HCT116 (cell line): ENCODE data around the gene OLFML2B. TPM values are rescaled to one million over a fixed set of nuclear protein-coding genes. Genes with fewer than 3 reads are reported as not detected.
A peak's percentile ranks its signal among the peaks of the same experiment; 100 is the strongest.

ENCODE experiments used
- ATAC-seq: fragments of 200-7000 bp; cut with Tn5 transposase; 2 replicates; pipeline ENCODE4 v1.9.1; 2020; ENCODE audit warnings: mild to moderate bottlenecking, moderate library complexity
- BruUV-seq: library from RNA; stranded (reverse); fragments of 400-500 nt; replicated peaks from 2 replicates; lab custom pipeline; 2021; lab: Mats Ljungman, UMichigan
- CTCF ChIA-PET: fragments of 300-600 bp; sonication (Branson Sonifier 250); formaldehyde crosslinking; loops from one replicate; lab custom pipeline; 2021; ENCODE audit warnings: antibody characterized with exemption; lab: Charles Lee
- POLR2A ChIA-PET: fragments of 300-600, 350-600 bp; sonication (Branson Sonifier 250); formaldehyde crosslinking; loops from one replicate; lab custom pipeline; 2021; ENCODE audit warnings: antibody characterized with exemption; lab: Charles Lee
- RAD21 ChIA-PET, 2 experiments: fragments of 300-600 bp; sonication (Branson Sonifier 250); formaldehyde crosslinking; loops; one replicate each; lab custom pipeline; 2023; ENCODE audit warnings: low total read pairs in 2 of 2; ENCODE audit not compliant: uncharacterized antibody in 2 of 2, unreplicated experiment in 2 of 2, low non-redundant PET in 1 of 2; lab: Charles Lee
- DNase-seq: peaks from one replicate; pipeline ENCODE4 v3.0.0-alpha.2; 2010; ENCODE audit warnings: low read depth, low spot score
- H2AFZ ChIP-seq: fragments of 200-600 bp; shearing (Covaris generic), sonication (generic); 2 replicates; pipeline ENCODE4 v1.6.1; 2017; ENCODE audit warnings: low read depth, mixed run types, mixed read lengths, antibody characterized with exemption, low read length; ENCODE audit not compliant: poor library complexity, severe bottlenecking
- H3K27ac ChIP-seq: 2 replicates; pipeline ENCODE4 v1.5.1; 2012; ENCODE audit warnings: low read depth, low read length
- H3K27me3 ChIP-seq: fragments of 200-600 bp; sonication (generic); 2 replicates; pipeline ENCODE4 v1.6.1; 2016; ENCODE audit warnings: mixed run types, low read length, mixed read lengths; ENCODE audit not compliant: insufficient read depth
- H3K36me3 ChIP-seq, 2 experiments: fragments of 200-500 bp in 1 of 2; fragments of 200-600 bp in 1 of 2; sonication (Bioruptor generic) in 1 of 2; sonication (generic) in 1 of 2; 2 replicates each; pipeline versions ENCODE4 v1.5.1 to v1.6.1; 2014 to 2016; ENCODE audit warnings: low read length in 2 of 2, inconsistent platforms in 1 of 2, mixed read lengths in 1 of 2, mixed run types in 1 of 2; ENCODE audit not compliant: insufficient read depth in 2 of 2, control insufficient read depth in 1 of 2
- H3K4me1 ChIP-seq, 2 experiments: fragments of 200-600 bp in 1 of 2; sonication (generic) in 1 of 2; 2 replicates each; pipeline versions ENCODE4 v1.5.1 to v1.6.1; 2012 to 2017; ENCODE audit warnings: low read length in 2 of 2, inconsistent platforms in 1 of 2, mild to moderate bottlenecking in 1 of 2, mixed read lengths in 1 of 2, mixed run types in 1 of 2, moderate library complexity in 1 of 2; ENCODE audit not compliant: insufficient read depth in 2 of 2, control insufficient read depth in 1 of 2
- H3K4me2 ChIP-seq: fragments of 200-600 bp; sonication (generic); 2 replicates; pipeline ENCODE4 v1.6.1; 2017; ENCODE audit warnings: mixed run types, low read length, mixed read lengths
- H3K4me3 ChIP-seq, 2 experiments: fragments of 200-600 bp in 1 of 2; sonication (generic) in 1 of 2; replicated peaks in 1 of 2; 2 replicates each; pipeline ENCODE4 v1.5.1; 2011 to 2016; ENCODE audit warnings: low read length in 2 of 2, control low read depth in 1 of 2, low read depth in 1 of 2, mild to moderate bottlenecking in 1 of 2, mixed read lengths in 1 of 2, mixed run types in 1 of 2
- H3K79me2 ChIP-seq: fragments of 200-600 bp; sonication (generic); 2 replicates; pipeline ENCODE4 v1.6.1; 2017; ENCODE audit warnings: mild to moderate bottlenecking, mixed run types, low read length, moderate library complexity, mixed read lengths; ENCODE audit not compliant: insufficient read depth
- H3K9ac ChIP-seq: fragments of 200-600 bp; sonication (generic); 2 replicates; pipeline ENCODE4 v1.6.1; 2016; ENCODE audit warnings: low read length, mixed read lengths
- H3K9me2 ChIP-seq: fragments of 200-600 bp; sonication (generic), shearing (Covaris generic); 2 replicates; pipeline ENCODE4 v1.6.1; 2017; ENCODE audit warnings: mixed run types, mild to moderate bottlenecking, moderate library complexity; ENCODE audit not compliant: insufficient read depth
- H3K9me3 ChIP-seq, 2 experiments: fragments of 200-500 bp in 1 of 2; fragments of 200-600 bp in 1 of 2; sonication (Bioruptor generic) in 1 of 2; sonication (generic) in 1 of 2; 2 replicates each; pipeline ENCODE4 v1.6.1; 2014 to 2017; ENCODE audit warnings: low read length in 2 of 2, mixed read lengths in 2 of 2, inconsistent platforms in 1 of 2, low read depth in 1 of 2, mild to moderate bottlenecking in 1 of 2, mixed run types in 1 of 2, moderate library complexity in 1 of 2; ENCODE audit not compliant: control insufficient read depth in 1 of 2, insufficient read depth in 1 of 2
- H4K20me1 ChIP-seq: fragments of 200-600 bp; sonication (generic), shearing (Covaris generic); 2 replicates; pipeline ENCODE4 v1.6.1; 2017; ENCODE audit warnings: mixed run types, mild to moderate bottlenecking, moderate library complexity; ENCODE audit not compliant: insufficient read depth
- CBX3 ChIP-seq: IDR thresholded peaks from 2 replicates; pipeline ENCODE4 v1.6.1; 2012; ENCODE audit warnings: low read depth
- FOSL1 ChIP-seq: IDR thresholded peaks from 2 replicates; pipeline ENCODE4 v1.6.1; 2012; ENCODE audit warnings: low read depth
- JUND ChIP-seq: IDR thresholded peaks from 2 replicates; pipeline ENCODE4 v1.6.1; 2012
- MAX ChIP-seq: IDR thresholded peaks from 2 replicates; pipeline ENCODE4 v1.6.1; 2012
- POLR2AphosphoS5 ChIP-seq: IDR thresholded peaks from 2 replicates; pipeline ENCODE4 v1.6.1; 2011; ENCODE audit warnings: mild to moderate bottlenecking, low read depth, low read length, moderate library complexity
- SP1 ChIP-seq: IDR thresholded peaks from 2 replicates; pipeline ENCODE4 v1.6.1; 2012; ENCODE audit warnings: low read depth
- YY1 ChIP-seq: IDR thresholded peaks from 2 replicates; pipeline ENCODE4 v1.6.1; 2011; ENCODE audit warnings: low read length, low read depth, moderate library complexity, mild to moderate bottlenecking; ENCODE audit not compliant: insufficient replicate concordance; ENCODE audit errors: extremely low read depth
- ZBTB33 ChIP-seq: IDR thresholded peaks from 2 replicates; pipeline ENCODE4 v1.6.1; 2011; ENCODE audit warnings: mild to moderate bottlenecking, low read length, moderate library complexity; ENCODE audit not compliant: insufficient replicate concordance; ENCODE audit errors: extremely low read depth
- ZNF274 ChIP-seq: fragments of 200-500 bp; sonication (Bioruptor generic); IDR thresholded peaks from 2 replicates; pipeline ENCODE4 v1.6.1; 2014; ENCODE audit warnings: mild to moderate bottlenecking, low read depth, low read length, inconsistent platforms
- intact Hi-C: fragments of 100-400 bp; cut with micrococcal nuclease; formaldehyde crosslinking; loops from 2 replicates; pipeline ENCODE4 v1.10.0; 2022
- total RNA-seq: library from RNA; stranded (reverse); gene quantifications from one replicate; pipeline ENCODE4 v1.2.1, GENCODE V29; 2021; ENCODE audit not compliant: unreplicated experiment

Gene OLFML2B
- total RNA-seq, 1 experiment from 2014 or later = 1.3 TPM

GRCh38 chr1:162036163-162036562 lies 12.5 kb upstream of the OLFML2B start:
- ChIA-PET POLR2A (interaction anchor here (1.3 kb wide), 1 partner anchor 243 kb away, joined by 13 read pairs; no protein-coding TSS in a partner anchor), RAD21 (interaction anchor here in 1 of 2 experiments (1.0 kb wide), 1 partner anchor 13 kb away, joined by 3 read pairs; the partner anchor contains the start of gene OLFML2B), CTCF (interaction anchor here (1.2 to 5.8 kb wide), 10 partner anchors 12 to 826 kb away, joined by 3 to 295 read pairs (median 10); partner anchors contain the start of genes DUSP12 and OLFML2B)
- intact Hi-C loops = no loop called here
- peak overlapping the region; percentile 69 for H3K4me2 ChIP-seq
- no peak overlapping the region for H3K4me3 ChIP-seq
- no peaks in the 10 kb centered on the region for H3K9me3 ChIP-seq
- H3K27me3 ChIP-seq = no peaks in the 10 kb centered on the region
- no peaks in the 10 kb centered on the region for H3K79me2 ChIP-seq
- ATAC-seq = no peak
- BruUV-seq = no TSS peak
- H3K36me3 ChIP-seq = no peaks in the 10 kb centered on the region
- no peaks in the 10 kb centered on the region for H3K9me2 ChIP-seq
- no peak for TF ChIP-seq ZBTB33
- TF ChIP-seq, all 23 proteins: peak for 0
- Histone ChIP-seq H4K20me1 (no peaks in the 10 kb centered on the region), H3K27ac (no peak overlapping the region), H2AFZ (peak overlapping the region; percentile 88), H3K4me1 (peaks cover 13 to 25% of the 10 kb centered on the region in 2 experiments), H3K9ac (no peak overlapping the region)
- no peak for DNase-seq

GRCh38 chr1:162035241-162035640 lies 11.6 kb upstream of the OLFML2B start:
- peak; percentile 54; the same call in 1 of the 2 replicates for ATAC-seq
- H3K4me3 ChIP-seq = peak overlapping the region in 1 of 2 experiments; percentile 10; a peak in 1 of 4 replicates
- TF ChIP-seq JUND (peak; percentile 81), YY1 (no peak), MAX (peak; percentile 87), POLR2AphosphoS5 (peak; percentile 36; the same call in 1 of the 2 replicates), SP1 (no peak), CBX3 (peak; percentile 75; the same call in 1 of the 2 replicates), ZNF274 (no peak), FOSL1 (peak; percentile 63)
- TF ChIP-seq, all 23 proteins: peak for 5
- H3K9ac ChIP-seq = 0 out of 2 replicates have a peak overlapping the region, but pooled peaks have one; percentile 5
- ChIA-PET POLR2A (interaction anchor here (1.4 kb wide), 1 partner anchor 11 kb away, joined by 4 read pairs; the partner anchor contains the start of gene OLFML2B), RAD21 (interaction anchor here in 1 of 2 experiments (1.4 kb wide), 1 partner anchor 243 kb away, joined by 4 read pairs; no protein-coding TSS in a partner anchor), CTCF (interaction anchor here (0.6 to 5.8 kb wide), 3 partner anchors 11 to 243 kb away, joined by 4 to 295 read pairs (median 8); partner anchors contain the start of gene OLFML2B)
- no TSS peak for BruUV-seq
- H3K27ac ChIP-seq = no peak overlapping the region
- DNase-seq = no peak
- H3K36me3 ChIP-seq = no peaks in the 10 kb centered on the region
- no peaks in the 10 kb centered on the region for H3K27me3 ChIP-seq
- peak overlapping the region; percentile 69 for H3K4me2 ChIP-seq
- no peaks in the 10 kb centered on the region for H3K9me2 ChIP-seq
- H3K4me1 ChIP-seq = peaks cover 13 to 25% of the 10 kb centered on the region in 2 experiments
- no peaks in the 10 kb centered on the region for H4K20me1 ChIP-seq
- no peaks in the 10 kb centered on the region for H3K9me3 ChIP-seq
- intact Hi-C loops = no loop called here
- no peaks in the 10 kb centered on the region for H3K79me2 ChIP-seq
- H2AFZ ChIP-seq = peak overlapping the region; percentile 88
